Nucleus accumbens (tissue), 56 donors: ENCODE measurements around the gene CTSD.
"Not testable (repeated sequence)": the region's sequence is repeated elsewhere in the genome, so short reads cannot be mapped to it uniquely, and the experiment has no call there.

ENCODE experiments used
- DNase-seq, 56 donors: peaks; one replicate each; lab custom pipeline; 2025; lab: John Stamatoyannopoulos, UW

Gene CTSD

GRCh38 chr11:1763796-1764661, at the start of gene CTSD:
Gene CTSD, minus strand, starts transcription at chr11:1763927. Its CDS starts 68 bp downstream, at chr11:1763859.
- DNase-seq = peak in 53 of 56 donors; percentile 50 to 95 (median 82)

DNA sequence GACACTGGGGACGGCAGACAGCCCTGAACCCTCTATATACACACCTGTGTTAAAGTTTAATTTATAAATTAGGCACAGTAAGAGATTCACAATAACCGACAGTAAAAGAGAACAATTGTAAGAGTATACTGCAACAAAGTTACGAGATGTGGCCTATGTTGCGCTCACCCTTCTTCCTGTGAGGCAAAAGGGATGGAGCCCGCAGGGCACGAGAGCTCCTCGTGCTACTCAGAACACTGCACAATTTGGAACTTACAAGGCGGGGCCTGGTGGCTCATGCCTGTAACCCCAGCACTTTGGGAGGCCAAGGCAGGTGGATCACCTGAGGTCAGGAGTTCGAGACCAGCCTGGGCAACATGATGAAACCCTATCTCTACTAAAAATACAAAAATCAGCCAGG, 49.6 kb upstream of the CTSD start:
- DNase-seq = not testable (repeated sequence)

- no peak for DNase-seq
These were observed 49.1 kb upstream of the CTSD start for GRCh38 chr11:1812801-1813200.

DNA sequence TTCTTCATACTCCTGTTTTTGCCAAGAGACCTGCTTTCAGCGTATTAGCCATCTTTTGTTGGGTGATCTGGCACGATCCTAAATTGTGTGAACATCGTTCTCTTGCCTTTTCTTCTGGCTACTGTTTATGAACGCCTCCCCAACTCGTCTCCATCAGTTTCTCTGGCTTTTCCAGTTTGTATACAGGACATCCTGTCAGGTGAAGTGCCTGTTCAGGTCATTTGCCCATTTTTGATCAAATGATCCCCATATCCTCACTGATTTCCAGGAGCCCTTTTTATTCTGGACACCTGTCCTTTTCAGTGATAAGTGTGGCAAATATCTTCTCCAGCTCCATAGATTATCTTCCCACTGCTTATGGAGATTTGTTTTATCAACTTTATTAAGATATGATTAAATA, 48.5 kb upstream of the CTSD start:
- DNase-seq = no peak

GRCh38 chr11:1810761-1811160, 47.0 kb upstream of the CTSD start:
- DNase-seq = no peak

GRCh38 chr11:1807264-1807995, 43.7 kb upstream of the CTSD start:
- no peak for DNase-seq

DNA sequence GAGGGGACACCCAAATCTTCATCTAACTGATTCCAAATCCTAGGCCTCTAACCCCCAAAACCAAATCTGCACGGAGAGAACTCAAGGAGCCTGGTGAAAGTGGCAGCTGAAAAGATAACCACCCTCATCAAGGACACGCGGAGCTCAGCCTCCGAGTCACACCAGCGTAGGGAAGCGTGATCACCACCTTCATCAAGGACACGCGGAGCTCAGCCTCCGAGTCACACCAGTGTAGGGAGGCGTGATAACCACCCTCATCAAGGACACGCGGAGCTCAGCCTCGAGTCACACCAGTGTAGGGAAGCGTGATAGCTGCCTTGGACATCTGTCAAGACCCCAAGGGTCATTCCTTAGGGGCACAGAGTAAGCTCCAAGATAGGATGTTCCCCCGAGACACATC, 41.8 kb upstream of the CTSD start:
- DNase-seq = no peak

- DNase-seq = not testable (repeated sequence)
These were observed 40.2 kb upstream of the CTSD start for GRCh38 chr11:1803835-1804519.

DNA sequence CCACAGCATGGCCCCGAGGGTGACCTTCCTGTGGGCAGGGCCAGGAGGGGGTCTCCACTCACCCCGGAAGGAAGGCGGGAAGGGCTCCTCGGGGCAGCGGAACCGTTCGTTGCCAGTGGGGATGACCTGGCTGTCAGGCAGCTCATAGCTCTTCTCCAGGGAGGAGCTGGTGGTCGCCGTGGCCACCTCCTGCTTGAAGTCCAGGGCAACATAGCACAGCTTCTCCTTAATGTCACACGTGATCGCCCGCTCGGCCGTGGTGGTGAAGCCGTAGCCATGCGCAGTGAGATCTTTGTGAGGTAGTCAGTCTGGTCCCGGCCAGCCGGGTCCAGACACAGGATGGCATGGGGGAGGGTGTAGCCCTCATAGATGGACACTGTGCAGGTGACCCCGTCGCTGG, 39.5 kb upstream of the CTSD start:
- no peak for DNase-seq

DNA sequence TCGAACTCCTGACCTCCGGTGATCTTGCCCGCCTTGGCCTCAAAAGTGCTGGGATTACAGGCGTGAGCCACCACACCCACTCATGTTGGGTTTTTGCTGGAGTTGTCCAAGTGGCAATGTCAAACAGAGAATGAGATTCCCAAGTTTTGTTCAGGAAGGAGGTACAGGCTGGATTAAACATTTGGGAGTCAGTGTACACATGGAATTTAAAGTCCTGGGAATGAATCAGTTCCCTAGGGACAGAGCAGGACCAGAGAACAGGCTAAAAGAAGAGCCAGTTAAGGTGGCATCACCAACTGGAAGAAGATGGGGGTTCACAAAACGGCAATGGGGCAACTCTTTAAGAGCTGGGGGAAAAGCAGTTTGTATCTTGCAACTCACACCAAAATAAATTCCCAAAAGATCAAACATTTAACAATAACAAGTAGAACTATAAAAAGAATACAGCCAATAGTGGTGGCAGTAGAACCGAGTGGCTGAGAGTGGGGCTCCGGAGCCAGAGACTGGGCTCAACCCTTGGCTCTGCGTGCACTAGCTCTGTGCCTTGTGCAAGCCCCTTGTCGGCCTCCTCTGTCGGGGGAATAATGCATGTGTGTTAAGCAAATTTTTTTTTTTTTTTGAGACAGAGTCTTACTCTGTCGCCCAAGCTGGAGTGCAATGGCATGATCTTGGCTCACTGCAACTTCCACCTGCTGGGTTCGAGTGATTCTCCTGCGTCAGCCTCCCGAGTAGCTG, 33.8 kb upstream of the CTSD start:
- no peak for DNase-seq

DNA sequence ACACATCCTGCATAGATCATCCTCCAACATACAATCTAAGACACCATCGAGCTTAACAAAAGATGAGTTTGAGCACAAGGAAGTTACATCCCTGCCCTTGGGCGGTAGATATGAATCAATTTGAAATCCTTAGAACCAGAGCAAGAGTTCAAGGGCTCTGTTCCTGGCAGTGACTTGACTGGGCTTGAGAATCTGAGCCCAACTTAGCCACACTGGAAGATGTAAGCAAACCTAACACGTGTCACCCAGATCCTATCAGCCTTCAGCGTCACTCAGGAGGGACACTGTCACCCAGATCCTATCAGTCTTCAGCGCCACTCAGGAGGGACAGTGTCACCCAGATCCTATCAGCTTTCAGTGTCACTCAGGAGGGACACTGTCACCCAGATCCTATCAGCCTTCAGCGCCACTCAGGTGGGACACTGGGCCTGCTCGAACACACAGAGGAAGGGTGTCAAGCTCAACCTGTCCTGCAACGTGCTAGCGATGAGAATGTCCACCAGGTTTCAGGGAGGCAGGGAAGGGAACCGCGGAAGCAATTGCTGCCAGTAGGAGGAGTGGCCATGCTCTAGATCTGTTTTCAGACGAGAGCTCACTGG, 32.8 kb upstream of the CTSD start:
- no peak for DNase-seq

- DNase-seq = no peak
These were observed 29.4 kb upstream of the CTSD start for GRCh38 chr11:1793081-1793480.

- DNase-seq = no peak
These were observed 28.7 kb upstream of the CTSD start for GRCh38 chr11:1792461-1792860.

DNA sequence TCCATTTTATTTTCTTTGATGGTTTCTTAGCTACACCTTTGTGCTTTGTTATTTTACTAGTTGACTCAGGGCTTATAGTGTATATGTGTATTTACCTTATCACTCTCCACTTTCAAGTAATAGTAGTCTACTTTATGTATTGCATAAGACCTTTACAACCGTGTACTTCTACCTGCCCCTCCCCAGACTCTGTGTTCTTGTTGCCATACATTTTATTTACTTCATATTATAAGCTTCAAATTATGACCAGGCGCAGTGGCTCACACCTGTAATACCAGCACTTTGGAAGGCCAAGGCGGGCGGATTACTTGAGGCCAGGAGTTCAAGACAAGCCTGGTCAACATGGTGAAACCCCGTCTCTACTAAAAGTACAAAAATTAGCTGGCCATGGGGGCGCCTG, 28.2 kb upstream of the CTSD start:
- DNase-seq = no peak

- DNase-seq = no peak
These were observed 22.7 kb upstream of the CTSD start for GRCh38 chr11:1786466-1786865.

- DNase-seq = no peak
These were observed 22.2 kb upstream of the CTSD start for GRCh38 chr11:1785749-1786413.

- DNase-seq = no peak
These were observed 21.3 kb upstream of the CTSD start for GRCh38 chr11:1784761-1785650.

GRCh38 chr11:1783725-1784529, 20.2 kb upstream of the CTSD start:
- no peak for DNase-seq
